Measurements from ENCODE around the gene TSPAN4.

TSPAN4 gene

GRCh38 chr11:882596-882995 is 39.9 kb downstream of the TSPAN4 start:
- Histone ChIP-seq H3K36me3 (peaks cover 73 to 96% (median 88%) of the 10 kb centered on the region in 11 experiments), H3K4me3 (no peak overlapping the region)
- TF ChIP-seq Cebpa-rat (IDR thresholded peaks at IDR 0.05) = no peak

DNA sequence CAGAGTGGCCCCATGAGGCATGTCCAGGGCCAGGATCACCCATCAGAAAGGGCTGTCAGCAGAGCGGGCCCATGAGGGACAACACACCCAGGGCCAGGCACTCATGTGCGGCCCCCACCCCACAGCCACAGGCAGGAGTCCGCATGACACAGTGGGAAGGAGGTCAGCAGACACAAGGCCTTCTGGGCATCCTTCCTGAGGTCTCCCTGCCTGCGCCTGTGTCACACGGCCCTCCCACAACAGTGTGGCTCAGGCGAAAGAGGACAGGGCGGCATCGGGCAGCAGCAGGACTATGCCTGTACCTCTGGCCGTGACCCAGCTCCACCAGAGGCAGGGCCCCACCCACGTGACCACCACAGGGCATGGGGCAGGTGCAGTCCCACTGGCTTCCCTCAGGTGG is 40.9 kb downstream of the TSPAN4 start:
- H3K4me3 ChIP-seq = no peak overlapping the region
- H3K27me3 ChIP-seq = no peaks in the 10 kb centered on the region
- peaks cover 71 to 97% (median 88%) of the 10 kb centered on the region in 11 experiments for H3K36me3 ChIP-seq
- H3K4me2 ChIP-seq = no peak overlapping the region
- H3K9me3 ChIP-seq (replicated peaks in 1 of 11) = no peaks in the 10 kb centered on the region
- H4K20me1 ChIP-seq = peaks cover 0 to 76% (median 34%) of the 10 kb centered on the region in 11 experiments; a peak in 14 of 22 replicates
- no peak overlapping the region for H3K9ac ChIP-seq
- no peak for TF ChIP-seq Cebpa-rat (IDR thresholded peaks at IDR 0.05)
- H3K4me1 ChIP-seq = peaks cover 0 to 9% (median 6%) of the 10 kb centered on the region in 10 experiments; a peak in 8 of 20 replicates
- no peak overlapping the region for H3K27ac ChIP-seq

More at GRCh38 chr11:882596-882995, 39.9 kb downstream of the TSPAN4 start:
- peaks cover 0 to 9% (median 6%) of the 10 kb centered on the region in 10 experiments; a peak in 8 of 20 replicates for H3K4me1 ChIP-seq
- H3K9ac ChIP-seq = no peak overlapping the region
- H4K20me1 ChIP-seq = peaks cover 0 to 70% (median 34%) of the 10 kb centered on the region in 11 experiments; a peak in 14 of 22 replicates
- H3K4me2 ChIP-seq = peak overlapping the region in 3 of 11 experiments; percentile 5 to 12 (median 7); a peak in 3 of 22 replicates
- H3K9me3 ChIP-seq (replicated peaks in 1 of 11) = no peaks in the 10 kb centered on the region
- no peaks in the 10 kb centered on the region for H3K27me3 ChIP-seq
- H3K27ac ChIP-seq = no peak overlapping the region

GRCh38 chr11:884578-885070 is 42.0 kb downstream of the TSPAN4 start:
- H3K27ac ChIP-seq = no peak overlapping the region
- H3K4me2 ChIP-seq = no peak overlapping the region
- H4K20me1 ChIP-seq = peaks cover 0 to 80% (median 38%) of the 10 kb centered on the region in 11 experiments; a peak in 16 of 22 replicates
- peaks cover 0 to 9% (median 6%) of the 10 kb centered on the region in 10 experiments; a peak in 8 of 20 replicates for H3K4me1 ChIP-seq
- H3K9ac ChIP-seq = no peak overlapping the region; a peak in 1 of 22 replicates
- peaks cover 65 to 96% (median 83%) of the 10 kb centered on the region in 11 experiments for H3K36me3 ChIP-seq
- no peak overlapping the region for H3K4me3 ChIP-seq
- TF ChIP-seq Cebpa-rat (IDR thresholded peaks at IDR 0.05) = no peak
- H3K9me3 ChIP-seq (replicated peaks in 1 of 11) = no peaks in the 10 kb centered on the region
- H3K27me3 ChIP-seq = no peaks in the 10 kb centered on the region

DNA sequence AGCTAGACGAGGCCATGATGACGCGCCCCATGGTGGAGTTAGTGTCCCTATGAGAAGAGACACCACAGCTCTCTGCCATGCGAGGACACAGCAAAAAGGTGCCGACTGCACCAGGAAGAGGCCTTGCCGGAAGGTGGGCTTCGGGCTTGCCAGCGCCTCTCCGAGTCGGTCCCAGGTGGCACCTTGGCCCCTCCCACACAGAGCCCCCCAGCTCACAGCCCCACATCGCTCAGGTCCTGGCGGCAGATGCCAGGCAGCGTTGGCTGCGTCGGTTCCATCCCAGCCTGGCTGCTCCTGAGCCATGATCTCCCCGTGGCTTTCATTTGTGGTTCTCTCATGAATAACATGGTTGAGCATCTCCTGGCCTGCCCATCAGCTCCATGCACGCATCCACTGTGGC is 43.9 kb downstream of the TSPAN4 start:
- Histone ChIP-seq H3K36me3 (peaks cover 51 to 91% (median 67%) of the 10 kb centered on the region in 11 experiments), H3K9ac (no peak overlapping the region), H3K4me2 (no peak overlapping the region), H3K4me3 (no peak overlapping the region), H3K9me3 (replicated peaks in 1 of 11) (no peaks in the 10 kb centered on the region), H3K4me1 (peaks cover 0 to 24% (median 19%) of the 10 kb centered on the region in 10 experiments; a peak in 18 of 20 replicates), H3K27me3 (no peaks in the 10 kb centered on the region), H4K20me1 (peaks cover 0 to 87% (median 55%) of the 10 kb centered on the region in 11 experiments; a peak in 16 of 22 replicates), H3K27ac (no peak overlapping the region)
- no peak for TF ChIP-seq Cebpa-rat (IDR thresholded peaks at IDR 0.05)

GRCh38 chr11:887589-887988 is 44.9 kb downstream of the TSPAN4 start:
- TF ChIP-seq Cebpa-rat (IDR thresholded peaks at IDR 0.05) = no peak
- no peaks in the 10 kb centered on the region for H3K9me3 ChIP-seq (replicated peaks in 1 of 11)
- H3K36me3 ChIP-seq = peaks cover 45 to 84% (median 57%) of the 10 kb centered on the region in 11 experiments
- no peak overlapping the region for H3K4me3 ChIP-seq
- H3K27me3 ChIP-seq = no peaks in the 10 kb centered on the region
- peaks cover 0 to 34% (median 27%) of the 10 kb centered on the region in 10 experiments; a peak in 18 of 20 replicates for H3K4me1 ChIP-seq
- H3K27ac ChIP-seq = no peak overlapping the region
- H3K4me2 ChIP-seq = no peak overlapping the region
- peaks cover 0 to 94% (median 62%) of the 10 kb centered on the region in 11 experiments; a peak in 16 of 22 replicates for H4K20me1 ChIP-seq
- no peak overlapping the region for H3K9ac ChIP-seq

- no peak for TF ChIP-seq Cebpa-rat (IDR thresholded peaks at IDR 0.05)
- Histone ChIP-seq H4K20me1 (peaks cover 0 to 94% (median 57%) of the 10 kb centered on the region in 11 experiments; a peak in 17 of 22 replicates), H3K9ac (no peak overlapping the region), H3K4me2 (no peak overlapping the region), H3K27me3 (no peaks in the 10 kb centered on the region), H3K9me3 (replicated peaks in 1 of 11) (no peaks in the 10 kb centered on the region), H3K4me3 (no peak overlapping the region), H3K4me1 (peaks cover 0 to 29% (median 22%) of the 10 kb centered on the region in 10 experiments; a peak in 18 of 20 replicates), H3K27ac (no peak overlapping the region), H3K36me3 (peaks cover 36 to 79% (median 48%) of the 10 kb centered on the region in 11 experiments)
Observed at GRCh38 chr11:888310-889212, 45.9 kb downstream of the TSPAN4 start.

DNA sequence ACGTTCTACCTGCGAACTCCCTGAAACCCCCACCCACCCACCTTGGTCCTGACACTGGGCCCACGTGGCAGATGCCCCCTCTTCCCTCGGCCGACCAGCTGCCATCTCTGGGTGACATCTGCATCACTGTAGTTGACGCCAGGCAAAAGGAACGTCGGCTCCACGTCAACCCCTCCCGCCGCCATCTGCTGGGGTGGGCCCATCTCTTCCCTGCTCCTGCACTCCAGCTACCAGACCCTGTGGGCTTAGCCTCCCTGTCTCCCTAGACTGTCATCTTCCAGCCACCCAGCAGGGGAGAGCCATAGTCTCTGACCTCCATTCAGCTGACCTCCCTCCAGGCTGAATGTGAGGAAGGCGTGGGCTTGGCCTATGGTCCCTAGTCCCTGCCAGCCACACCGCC is 46.6 kb downstream of the TSPAN4 start:
- Histone ChIP-seq H3K4me2 (no peak overlapping the region), H3K4me1 (peaks cover 0 to 29% (median 22%) of the 10 kb centered on the region in 10 experiments; a peak in 18 of 20 replicates), H4K20me1 (peaks cover 0 to 94% (median 59%) of the 10 kb centered on the region in 11 experiments; a peak in 17 of 22 replicates), H3K36me3 (peaks cover 34 to 72% (median 41%) of the 10 kb centered on the region in 11 experiments), H3K9ac (no peak overlapping the region), H3K27ac (no peak overlapping the region), H3K4me3 (no peak overlapping the region), H3K27me3 (no peaks in the 10 kb centered on the region), H3K9me3 (replicated peaks in 1 of 11) (no peaks in the 10 kb centered on the region)
- no peak for TF ChIP-seq Cebpa-rat (IDR thresholded peaks at IDR 0.05)

DNA sequence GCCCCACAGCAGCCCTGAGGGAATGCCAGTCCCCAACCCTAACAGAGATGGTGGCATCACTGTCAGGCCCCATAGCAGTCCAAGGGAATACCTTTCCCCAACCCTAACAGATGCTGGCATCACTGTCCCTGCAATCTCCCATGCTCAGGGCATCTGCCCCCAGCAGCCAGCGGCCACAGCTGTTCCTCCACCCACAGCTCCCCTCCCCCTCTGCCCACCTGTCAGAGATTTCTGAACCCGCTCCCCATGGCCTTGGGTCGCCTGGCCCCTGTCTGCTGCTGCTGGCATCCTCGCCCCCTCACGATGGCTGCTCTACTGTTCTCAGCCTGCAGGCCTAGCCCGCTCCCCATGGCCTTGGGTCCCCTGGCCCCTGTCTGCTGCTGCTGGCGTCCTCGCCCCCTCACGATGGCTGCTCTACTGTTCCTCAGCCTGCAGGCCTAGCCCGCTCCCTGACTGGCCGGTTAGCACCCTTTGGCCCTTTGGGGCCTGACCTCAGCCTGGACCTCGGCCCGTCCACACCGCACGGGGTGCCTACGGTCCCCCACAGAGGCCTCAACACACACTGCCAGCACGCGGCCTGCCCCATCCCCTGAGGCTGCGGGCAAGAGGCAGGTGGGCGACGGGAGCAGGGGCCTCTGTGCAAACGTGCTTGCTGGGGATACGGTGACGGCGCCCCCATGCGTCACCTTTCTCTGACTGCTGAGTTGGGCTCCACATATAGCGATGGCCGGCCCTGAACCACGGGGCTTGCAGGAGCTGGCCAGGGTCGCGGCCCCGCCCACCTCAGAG is 47.2 kb downstream of the TSPAN4 start:
- Histone ChIP-seq H3K36me3 (peaks cover 30 to 69% (median 40%) of the 10 kb centered on the region in 11 experiments), H3K9ac (peak overlapping the region in 1 of 11 experiments; percentile 52; a peak in 1 of 22 replicates), H3K9me3 (replicated peaks in 1 of 11) (no peaks in the 10 kb centered on the region), H3K27me3 (no peaks in the 10 kb centered on the region), H3K4me1 (peaks cover 0 to 29% (median 22%) of the 10 kb centered on the region in 10 experiments; a peak in 18 of 20 replicates), H4K20me1 (peaks cover 0 to 94% (median 59%) of the 10 kb centered on the region in 11 experiments; a peak in 18 of 22 replicates), H3K4me3 (no peak overlapping the region), H3K27ac (no peak overlapping the region), H3K4me2 (peak overlapping the region in 2 of 11 experiments; percentile 46 to 72; a peak in 2 of 22 replicates)
- no peak for TF ChIP-seq Cebpa-rat (IDR thresholded peaks at IDR 0.05)

Data from BLaER1 treated with 17β-estradiol and CSF1 and Interleukin-3, amounts not matched to agents 10 nM and 100 nM (cell line).